Activated CD8-positive, alpha-beta memory T cell treated with anti-CD3 and anti-CD28 coated beads, Interleukin-2, amount 10 ng/mL, durations not matched to agents 7 days and 5 days (primary cell): ENCODE measurements around the gene SELENOM. TPM values are rescaled to one million over a fixed set of nuclear protein-coding genes. Genes with fewer than 3 reads are reported as not detected.
A peak's percentile ranks its signal among the peaks of the same experiment; 100 is the strongest.
"Not testable (repeated sequence)": the region's sequence is repeated elsewhere in the genome, so short reads cannot be mapped to it uniquely, and the experiment has no call there.

Source experiments
- ATAC-seq: fragments of 150-1000 bp; cut with Tn5 transposase; one replicate; pipeline ENCODE4 v1.10.0; 2021; ENCODE audit warnings: moderate library complexity
- CTCF ChIA-PET: fragments of 350-600 bp; sonication (Branson Sonifier 250); formaldehyde crosslinking; loops from one replicate; lab custom pipeline; 2021; ENCODE audit warnings: antibody characterized with exemption; lab: Charles Lee
- DNase-seq: peaks from one replicate; pipeline ENCODE4 v3.0.0-alpha.2; 2020
- H3K27ac Mint-ChIP-seq: one replicate; pipeline ENCODE4 v1.8.0; 2021; ENCODE audit warnings: mild to moderate bottlenecking, mixed read lengths
- H3K27me3 Mint-ChIP-seq: one replicate; pipeline ENCODE4 v1.8.0; 2021; ENCODE audit warnings: mixed read lengths
- H3K36me3 Mint-ChIP-seq: one replicate; pipeline ENCODE4 v1.8.0; 2021; ENCODE audit warnings: mild to moderate bottlenecking, mixed read lengths
- H3K4me1 Mint-ChIP-seq: one replicate; pipeline ENCODE4 v1.8.0; 2021; ENCODE audit warnings: mixed read lengths
- H3K4me3 Mint-ChIP-seq: one replicate; pipeline ENCODE4 v1.8.0; 2021; ENCODE audit warnings: mild to moderate bottlenecking, moderate library complexity, mixed read lengths
- H3K9me3 Mint-ChIP-seq: one replicate; pipeline ENCODE4 v1.8.0; 2022; ENCODE audit warnings: low read depth, mixed read lengths
- total RNA-seq, 2 experiments: library from RNA; stranded (reverse); gene quantifications; one replicate each; pipeline ENCODE4 v1.2.3, GENCODE V29; 2021

SELENOM gene
- total RNA-seq, 2 experiments from 2014 or later, result 0.49 to 1.5 TPM

DNA sequence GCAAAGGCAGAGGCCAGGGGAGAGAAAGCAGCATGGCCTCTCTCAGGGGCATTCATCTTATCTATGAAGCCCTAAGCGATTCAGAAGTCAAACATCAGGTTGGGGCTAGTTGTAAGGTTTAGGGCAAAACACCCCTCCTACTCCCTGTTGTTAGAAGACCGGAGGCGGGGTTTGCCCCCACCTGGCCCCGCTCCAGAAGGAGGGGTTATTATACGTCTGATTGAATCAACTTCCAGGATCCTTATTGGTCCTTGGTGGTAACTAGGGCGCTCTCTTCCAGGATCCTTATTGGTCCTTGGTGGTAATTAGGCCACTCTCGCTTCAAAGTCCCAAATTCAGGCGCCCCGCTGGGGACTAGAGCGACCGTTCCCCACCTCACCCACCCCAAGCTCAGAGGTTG is 38.4 kb downstream of the SELENOM start:
- H3K4me3 Mint-ChIP-seq, result no peak overlapping the region
- DNase-seq (no peak), ATAC-seq (no peak)
- no peak overlapping the region for H3K27ac Mint-ChIP-seq
- H3K27me3 Mint-ChIP-seq, result no peaks in the 10 kb centered on the region
- H3K9me3 Mint-ChIP-seq, result no peaks in the 10 kb centered on the region
- H3K36me3 Mint-ChIP-seq, result no peaks in the 10 kb centered on the region
- CTCF ChIA-PET, result no interaction called here
- H3K4me1 Mint-ChIP-seq, result peaks cover 3% of the 10 kb centered on the region

DNA sequence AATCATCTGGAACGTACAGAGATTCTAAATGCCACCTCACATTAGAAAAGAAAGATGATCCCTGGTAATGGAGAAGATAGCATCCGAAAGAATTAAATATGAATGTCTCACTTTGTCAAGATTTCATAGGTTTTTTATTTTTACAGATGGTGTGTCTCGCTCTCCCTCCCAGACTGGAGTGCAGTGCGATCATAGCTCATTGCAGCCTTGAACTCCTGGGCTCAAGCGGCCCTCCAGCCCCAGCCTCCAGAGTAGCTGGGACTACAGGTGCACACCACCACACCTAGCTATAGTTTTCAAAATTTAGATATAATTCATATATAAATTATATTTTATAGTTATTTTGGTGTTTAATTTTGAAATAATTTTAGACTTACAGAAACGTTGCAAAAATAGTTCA is 43.0 kb downstream of the SELENOM start:
- H3K9me3 Mint-ChIP-seq, result no peaks in the 10 kb centered on the region
- no peak overlapping the region for H3K27ac Mint-ChIP-seq
- no peaks in the 10 kb centered on the region for H3K27me3 Mint-ChIP-seq
- ATAC-seq, result no peak
- DNase-seq, result no peak
- CTCF ChIA-PET, result interaction anchor here (0.9 kb wide), 2 partner anchors 39 to 251 kb away, joined by 3 read pairs; no protein-coding TSS in a partner anchor
- no peaks in the 10 kb centered on the region for H3K36me3 Mint-ChIP-seq
- peaks cover 3% of the 10 kb centered on the region for H3K4me1 Mint-ChIP-seq
- H3K4me3 Mint-ChIP-seq, result peak overlapping the region; percentile 57

DNA sequence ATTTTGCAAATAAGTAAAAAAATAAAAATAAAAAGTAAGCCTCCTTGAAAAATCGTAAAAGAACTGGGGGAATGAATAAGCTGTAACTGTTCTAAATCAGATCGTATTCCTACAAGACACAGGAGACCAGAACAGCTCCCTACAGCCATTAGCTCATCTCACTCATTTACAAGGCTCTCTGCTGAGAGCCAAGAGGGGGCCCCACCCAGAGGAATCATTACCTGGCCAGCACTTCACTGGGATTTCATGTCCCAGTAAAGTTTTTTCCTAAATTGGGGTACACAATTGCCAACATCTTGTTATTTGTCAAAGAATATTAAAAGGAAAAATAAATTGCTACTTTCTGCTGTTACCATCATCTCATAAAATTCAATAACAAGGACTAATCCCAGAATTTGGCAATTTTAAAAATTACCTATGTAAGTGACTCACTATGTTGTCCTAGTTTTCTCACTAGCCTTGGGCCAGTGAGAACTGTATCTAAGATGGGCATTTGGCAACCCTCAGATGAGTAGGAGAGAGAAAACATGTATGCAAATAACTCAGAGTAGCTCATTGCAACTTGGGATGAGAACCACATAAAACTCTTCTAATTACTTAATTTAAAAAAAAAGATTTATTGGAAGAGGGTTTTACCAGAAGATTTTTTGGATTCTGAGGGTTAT is 44.7 kb downstream of the SELENOM start:
- CTCF ChIA-PET, result interaction anchor here (1.0 kb wide), 1 partner anchor 22 kb away, joined by 3 read pairs; no protein-coding TSS in a partner anchor
- Mint-ChIP-seq H3K9me3 (no peaks in the 10 kb centered on the region), H3K36me3 (no peaks in the 10 kb centered on the region), H3K27me3 (no peaks in the 10 kb centered on the region), H3K4me3 (no peak overlapping the region), H3K27ac (no peak overlapping the region), H3K4me1 (peaks cover 3% of the 10 kb centered on the region)
- no peak for ATAC-seq
- DNase-seq, result no peak

DNA sequence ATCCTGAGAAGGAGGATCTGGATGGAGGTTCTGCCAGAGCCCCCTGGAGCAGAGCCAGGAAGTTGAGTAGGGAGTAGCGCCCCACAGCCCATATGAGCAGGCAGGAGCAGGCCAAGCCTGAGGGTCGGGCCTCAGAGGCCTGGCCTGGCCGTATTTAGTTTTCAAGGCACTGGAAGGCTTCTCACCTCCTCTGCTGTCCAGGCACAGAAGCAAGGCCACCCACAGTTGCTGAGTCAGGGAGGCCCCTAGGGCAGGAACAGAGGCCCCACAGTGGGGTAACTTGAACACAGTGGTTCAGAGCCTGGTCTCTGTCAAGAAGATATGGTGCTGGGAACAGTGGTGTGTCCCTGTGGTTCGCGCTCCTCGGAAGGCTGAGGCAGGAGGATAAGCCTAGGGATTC is 47.7 kb downstream of the SELENOM start:
- H3K27me3 Mint-ChIP-seq, H3K4me3 Mint-ChIP-seq, CTCF ChIA-PET, H3K36me3 Mint-ChIP-seq, ATAC-seq, DNase-seq, H3K4me1 Mint-ChIP-seq, H3K27ac Mint-ChIP-seq, H3K9me3 Mint-ChIP-seq: not testable (repeated sequence)

DNA sequence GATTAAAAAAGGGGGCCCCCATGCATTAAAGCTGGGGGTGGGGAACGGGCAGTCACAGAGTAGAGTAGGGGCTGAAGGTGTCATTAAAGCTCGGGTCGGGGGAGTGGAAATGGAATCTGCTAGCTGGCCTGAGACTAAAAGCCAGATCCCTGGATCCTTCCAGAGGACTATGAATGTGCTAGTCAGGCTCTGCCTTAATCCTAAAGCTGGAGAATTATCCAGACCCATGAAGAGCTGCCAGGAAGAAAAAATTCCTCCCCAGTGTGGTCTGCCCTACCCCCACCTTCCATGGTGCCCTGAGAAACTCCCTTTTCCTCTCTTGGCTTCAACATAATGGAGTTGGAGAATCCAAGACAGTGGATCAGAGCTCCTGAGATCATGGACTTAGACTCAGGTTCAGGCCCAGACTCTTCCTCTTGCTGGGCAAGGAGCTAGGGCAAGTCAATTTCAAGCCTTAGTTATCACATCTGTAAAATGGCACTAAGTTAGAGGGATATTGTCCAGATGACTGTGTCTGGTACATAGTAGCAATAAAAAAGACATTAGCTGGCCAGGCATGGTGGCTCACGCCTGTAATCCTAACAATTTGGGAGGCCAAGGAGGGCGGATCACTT is 50.3 kb downstream of the SELENOM start:
- no peaks in the 10 kb centered on the region for H3K27me3 Mint-ChIP-seq

DNA sequence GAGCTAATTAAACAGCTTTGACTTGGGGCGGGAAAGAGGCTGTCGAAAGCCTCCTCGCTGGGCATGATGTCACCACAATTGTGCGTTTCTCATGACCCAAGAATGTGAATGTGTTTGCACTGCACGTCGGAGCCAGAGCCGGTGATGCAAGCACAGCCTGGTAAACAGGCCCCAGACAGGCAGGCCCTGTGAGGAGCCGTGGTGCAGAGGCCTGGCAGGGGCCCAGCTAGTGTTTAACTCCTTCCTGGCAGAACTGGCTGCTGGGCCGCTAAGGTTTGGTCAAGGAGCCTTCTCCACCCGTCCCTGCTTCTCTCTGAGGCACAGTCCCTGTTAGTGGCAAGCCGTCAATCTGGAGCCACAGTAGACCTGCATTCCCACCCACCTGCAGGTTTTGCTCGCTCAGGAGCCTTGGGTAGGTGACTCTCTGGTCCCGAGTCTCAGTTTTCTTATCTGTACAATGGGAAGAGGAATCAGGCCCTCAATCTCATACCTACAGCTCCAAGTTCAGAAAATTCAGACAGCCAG is 51.7 kb downstream of the SELENOM start:
- no peaks in the 10 kb centered on the region for H3K9me3 Mint-ChIP-seq
- H3K27ac Mint-ChIP-seq, result no peak overlapping the region
- H3K4me1 Mint-ChIP-seq, result no peaks in the 10 kb centered on the region
- no peaks in the 10 kb centered on the region for H3K36me3 Mint-ChIP-seq
- H3K4me3 Mint-ChIP-seq, result no peak overlapping the region
- CTCF ChIA-PET, result interaction anchor here (0.7 kb wide), 1 partner anchor 309 kb away, joined by 3 read pairs; no protein-coding TSS in a partner anchor
- no peak for DNase-seq
- H3K27me3 Mint-ChIP-seq, result no peaks in the 10 kb centered on the region
- no peak for ATAC-seq

More for the DNA sequence above, 50.3 kb downstream of the SELENOM start:
- ATAC-seq, result no peak
- Mint-ChIP-seq H3K4me1 (no peaks in the 10 kb centered on the region), H3K27ac (no peak overlapping the region), H3K4me3 (no peak overlapping the region), H3K36me3 (no peaks in the 10 kb centered on the region), H3K9me3 (no peaks in the 10 kb centered on the region)
- DNase-seq, result no peak
- CTCF ChIA-PET, result no interaction called here

DNA sequence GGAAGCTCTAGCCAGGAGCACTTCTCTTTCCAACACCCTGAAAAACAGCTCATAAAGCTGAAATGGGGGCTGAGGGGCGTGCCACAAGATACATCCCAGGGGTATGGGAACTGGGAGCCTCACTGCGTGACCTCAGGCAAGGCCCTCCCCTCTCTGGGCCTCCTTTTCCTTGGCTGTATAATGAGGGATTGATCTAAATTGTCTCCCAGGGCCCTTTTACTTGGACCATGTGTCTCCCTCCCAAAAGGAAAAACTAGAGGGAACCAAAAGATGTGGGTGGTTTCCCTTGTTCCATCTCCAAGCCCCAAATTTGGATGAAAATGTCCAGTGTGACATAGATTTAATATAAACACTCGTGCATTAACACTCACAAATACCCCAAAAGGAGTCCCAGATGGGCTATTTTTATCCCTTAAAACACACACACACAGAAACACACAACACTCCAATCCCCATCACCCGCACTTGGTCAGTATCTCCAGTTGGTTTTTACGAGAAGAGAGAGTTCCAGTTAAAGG is 52.2 kb downstream of the SELENOM start:
- CTCF ChIA-PET, result interaction anchor here (0.7 kb wide), 1 partner anchor 309 kb away, joined by 3 read pairs; no protein-coding TSS in a partner anchor
- Mint-ChIP-seq H3K36me3 (no peaks in the 10 kb centered on the region), H3K9me3 (no peaks in the 10 kb centered on the region), H3K4me1 (no peaks in the 10 kb centered on the region), H3K27ac (no peak overlapping the region), H3K4me3 (no peak overlapping the region), H3K27me3 (no peaks in the 10 kb centered on the region)
- DNase-seq (no peak), ATAC-seq (no peak)

Other genes starting within 250 kb of the SELENOM start
- gene MORC2, start 138.8 kb downstream of the SELENOM start, total RNA-seq, result 10 to 100 TPM; 27.0 to 28.7 TPM
- 10 to 100 TPM; 56.7 to 69.8 TPM for gene TUG1, start 138.3 kb downstream of the SELENOM start, total RNA-seq
- gene SMTN, start 26.2 kb downstream of the SELENOM start, total RNA-seq, result 10 to 100 TPM; 35.6 to 51.2 TPM
- under 1 TPM in 1 of 2 experiments, not detected in 1; 0.14 TPM for gene INPP5J, start 15.4 kb upstream of the SELENOM start, total RNA-seq
- not detected for gene PLA2G3, start 32.9 kb upstream of the SELENOM start, total RNA-seq
- 10 to 100 TPM; 15.8 to 20.7 TPM for gene RNF185, start 52.6 kb upstream of the SELENOM start, total RNA-seq
- 10 to 100 TPM; 32.2 to 47.3 TPM for gene LIMK2, start 104.7 kb upstream of the SELENOM start, total RNA-seq
- 10 to 100 TPM; 11.0 to 15.7 TPM for gene PIK3IP1, start 184.9 kb upstream of the SELENOM start, total RNA-seq
- 10 to 100 TPM; 27.4 to 28.2 TPM for gene PATZ1, start 238.8 kb upstream of the SELENOM start, total RNA-seq